HG03039 (cell line): ENCODE data around the gene IKZF1.

ENCODE experiments used
- ATAC-seq: cut with Tn5 transposase; IDR thresholded peaks from one replicate; pipeline ENCODE4 v1.9.1; 2021; ENCODE audit warnings: mild to moderate bottlenecking, moderate library complexity; ENCODE audit not compliant: unreplicated experiment

Gene IKZF1

DNA sequence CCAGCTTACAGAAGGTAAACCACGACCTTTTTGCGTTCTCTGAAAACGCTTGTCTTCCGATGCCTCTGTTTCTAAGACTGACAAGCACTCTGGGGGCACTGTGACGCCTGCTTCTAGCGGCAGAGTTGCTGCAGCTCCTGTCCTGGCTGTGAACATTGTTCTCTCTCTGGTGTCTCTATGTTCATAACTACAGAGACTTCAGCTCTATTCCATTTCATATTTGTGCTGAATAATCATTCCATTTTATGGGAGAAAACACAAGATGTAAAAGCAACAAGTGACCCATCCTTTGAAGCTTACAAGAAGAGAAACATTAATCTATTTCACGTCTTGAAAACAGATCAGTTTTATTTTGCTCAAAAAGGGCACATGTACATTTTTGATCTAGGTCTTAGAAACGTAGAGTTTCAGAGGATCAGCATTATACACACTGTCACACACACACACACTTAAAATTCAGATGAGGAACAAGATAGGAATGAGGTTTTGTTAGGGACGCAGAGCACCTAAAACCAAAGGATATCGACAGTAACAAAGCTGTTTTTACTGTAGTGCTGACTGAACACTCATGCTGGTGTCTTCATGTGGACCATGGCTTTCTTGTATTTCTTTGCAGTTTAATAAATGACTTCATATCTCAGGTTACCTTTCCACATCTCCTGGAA lies 3.0 kb downstream of the IKZF1 start:
- ATAC-seq: no peak

- no peak for ATAC-seq
Measured at GRCh38 chr7:50308203-50308531, 3.7 kb downstream of the IKZF1 start.

- no peak for ATAC-seq
Measured at GRCh38 chr7:50308532-50309385, 4.2 kb downstream of the IKZF1 start.

- no peak for ATAC-seq
Measured at GRCh38 chr7:50309721-50310120, 5.2 kb downstream of the IKZF1 start.

GRCh38 chr7:50310361-50310760 lies 5.8 kb downstream of the IKZF1 start:
- ATAC-seq: no peak

DNA sequence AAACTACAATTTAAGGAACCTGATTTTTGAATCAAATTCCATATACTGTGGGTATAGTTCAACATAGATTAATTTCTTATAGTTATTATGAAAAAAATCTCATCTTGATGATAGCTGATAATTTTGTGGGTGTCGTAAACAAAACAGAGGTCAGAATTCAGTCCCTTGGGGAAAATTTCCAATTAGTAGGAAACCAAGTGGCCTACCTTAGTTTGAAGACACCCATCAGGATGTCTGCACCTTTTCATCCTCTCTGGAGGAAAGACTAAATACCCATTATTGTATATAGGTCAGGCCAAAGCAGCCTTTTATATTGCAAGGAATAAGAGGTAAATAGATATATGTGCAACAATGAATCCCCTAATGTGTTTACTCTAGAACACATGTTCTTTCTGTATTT lies 6.4 kb downstream of the IKZF1 start:
- ATAC-seq: no peak

DNA sequence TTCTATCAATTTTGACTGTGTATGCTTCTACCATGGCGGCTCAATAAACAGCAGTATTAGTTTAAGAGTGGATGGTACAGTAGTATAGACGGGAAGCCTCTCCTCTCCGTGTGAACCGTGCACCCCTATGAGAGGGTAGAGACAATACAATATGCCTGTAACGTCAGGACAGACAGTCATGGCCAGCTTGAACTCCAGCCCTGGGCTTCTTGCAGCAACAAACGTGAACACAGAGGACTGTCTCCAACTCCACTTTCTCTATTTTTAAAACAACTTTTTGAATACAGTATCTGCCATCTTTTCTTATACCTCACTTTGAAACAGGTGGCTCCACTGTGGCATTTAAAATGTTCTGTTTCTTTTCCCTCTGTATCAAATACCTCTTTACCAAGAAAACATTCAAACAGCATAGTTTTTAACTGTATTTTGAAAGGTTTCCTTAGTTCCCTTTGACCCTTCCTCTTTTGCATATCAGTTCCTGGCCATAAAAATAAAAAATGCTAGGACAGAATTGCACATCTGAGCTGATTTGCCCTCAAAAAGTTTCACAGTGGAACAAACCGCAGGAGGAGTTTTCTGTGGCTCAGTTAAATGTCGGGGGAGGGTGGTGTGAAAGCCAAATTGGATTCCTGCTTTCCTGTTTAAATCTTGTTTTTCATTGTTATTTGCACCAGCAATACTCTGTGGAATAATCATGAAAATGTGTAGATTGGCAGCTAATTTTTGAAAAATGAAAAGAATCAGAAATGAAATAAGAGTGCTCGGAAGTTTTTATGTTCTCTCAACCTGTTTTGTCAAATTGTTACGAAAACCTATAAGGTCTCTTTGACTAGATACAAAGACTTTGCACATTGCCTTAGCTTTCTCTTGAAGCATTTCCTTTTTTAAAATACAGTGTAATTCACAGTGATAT lies 8.0 kb downstream of the IKZF1 start:
- ATAC-seq: no peak

DNA sequence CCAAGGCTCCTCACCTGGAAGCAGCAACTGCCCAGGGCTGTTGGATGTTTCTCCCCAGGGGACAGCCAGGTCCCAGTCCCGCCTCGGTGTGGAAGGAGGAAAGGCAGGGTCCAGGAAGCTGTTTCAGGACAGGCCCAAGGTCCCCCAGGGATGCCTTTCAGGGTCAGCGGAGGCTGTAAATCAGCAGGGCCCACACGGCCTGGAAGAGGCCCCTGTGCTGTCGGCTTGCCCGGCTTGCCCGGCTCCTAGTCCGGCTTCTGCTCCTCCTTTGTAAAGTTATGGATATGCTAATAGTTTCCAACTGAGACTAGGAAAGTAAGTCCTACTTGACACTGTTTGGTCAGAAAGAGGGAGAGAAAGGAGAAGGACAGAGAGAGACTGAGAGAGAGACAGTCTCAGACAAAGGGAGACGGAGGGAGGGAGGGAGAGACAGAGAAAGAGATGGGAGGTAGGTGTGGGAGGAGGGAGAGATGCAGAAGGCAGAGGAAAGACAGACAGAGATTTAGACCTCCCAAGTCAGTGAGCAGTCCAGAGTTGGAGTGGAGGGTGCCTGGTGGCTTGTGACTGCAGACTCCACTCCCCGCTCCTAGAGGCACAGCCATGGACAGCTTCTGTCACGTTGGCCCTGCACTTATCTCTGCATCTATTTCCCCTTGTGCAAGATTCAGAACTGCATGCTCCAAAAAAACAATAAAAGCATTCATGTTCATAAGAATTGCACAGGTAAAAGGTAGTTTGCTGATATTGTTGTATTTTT lies 10.5 kb downstream of the IKZF1 start:
- ATAC-seq: no peak

- no peak for ATAC-seq
Measured at GRCh38 chr7:50315739-50316671, 11.5 kb downstream of the IKZF1 start.

GRCh38 chr7:50317221-50317678 lies 12.7 kb downstream of the IKZF1 start:
- ATAC-seq: peak; percentile 55

DNA sequence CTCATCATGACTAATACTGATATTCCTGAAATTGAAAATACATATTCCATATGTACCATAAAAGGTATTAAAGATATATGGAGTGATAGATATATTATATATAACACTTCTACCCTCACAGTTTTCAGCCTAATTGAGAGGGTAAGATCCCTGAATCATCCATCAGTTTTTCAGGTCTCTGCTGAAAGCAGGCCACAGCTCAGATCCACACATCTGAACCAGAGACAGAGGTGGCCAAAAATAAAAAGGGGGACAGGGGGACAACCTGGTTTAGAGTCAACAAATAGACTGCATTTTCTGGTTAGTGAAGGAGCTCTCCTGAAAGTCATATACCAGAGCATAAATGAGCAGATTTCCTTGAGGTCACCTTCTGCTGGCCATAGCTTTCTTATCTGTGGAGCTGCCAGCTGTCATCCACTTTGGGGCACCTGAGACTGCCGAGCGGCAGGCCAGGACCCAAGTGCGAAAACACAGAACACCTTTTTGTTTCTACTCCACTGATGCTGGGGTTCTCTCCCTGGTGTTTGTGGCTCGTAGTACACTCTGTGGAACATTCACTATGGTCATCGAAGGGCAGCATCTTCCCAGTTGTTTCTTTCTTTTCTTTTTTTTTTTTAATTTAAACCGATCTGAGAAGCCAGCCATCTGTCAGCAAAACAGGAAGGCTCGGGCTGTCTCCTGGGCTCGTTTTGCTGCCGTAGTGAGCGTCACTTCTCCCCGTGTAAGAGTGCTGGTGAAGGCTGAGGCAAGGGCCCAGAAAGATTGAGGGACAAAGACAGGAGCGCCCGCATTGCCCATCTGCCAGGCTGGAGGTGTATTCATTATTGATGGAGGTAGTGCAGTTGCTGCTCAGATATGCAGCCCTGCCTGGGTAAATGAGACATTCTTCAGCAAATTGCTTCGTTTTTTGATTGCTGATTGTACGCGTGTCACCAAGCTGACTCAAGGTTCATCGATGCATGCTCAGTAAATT lies 13.5 kb downstream of the IKZF1 start:
- ATAC-seq: peak; percentile 1

DNA sequence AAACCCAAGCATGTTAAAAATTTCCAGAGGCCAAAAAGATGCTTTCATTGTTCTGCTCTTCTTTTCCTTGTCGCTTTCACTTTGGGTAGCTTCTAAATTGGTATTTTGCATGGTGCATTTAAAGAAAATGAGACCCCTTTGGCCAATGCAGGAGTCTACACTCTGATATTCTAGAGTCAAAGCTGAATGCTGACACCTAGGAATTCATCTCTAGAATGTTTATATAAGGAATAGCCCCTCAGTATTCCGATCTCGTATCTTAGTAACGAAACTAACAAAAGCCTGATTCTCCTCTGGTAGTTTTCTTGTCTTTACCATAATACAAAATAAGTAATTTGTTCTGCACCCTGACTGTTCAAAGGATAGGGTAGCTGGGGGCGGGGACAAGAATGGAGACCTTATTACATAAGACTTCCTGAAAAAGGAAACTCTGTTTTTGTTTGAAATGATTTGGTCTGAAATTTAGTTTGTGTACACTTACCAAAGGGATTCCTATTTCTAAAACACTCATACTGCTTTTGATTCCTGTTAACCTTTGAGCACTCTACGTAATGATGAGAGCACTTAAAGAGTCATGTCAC lies 17.1 kb downstream of the IKZF1 start:
- no peak for ATAC-seq

GRCh38 chr7:50324113-50324512 lies 19.6 kb downstream of the IKZF1 start:
- ATAC-seq: no peak

DNA sequence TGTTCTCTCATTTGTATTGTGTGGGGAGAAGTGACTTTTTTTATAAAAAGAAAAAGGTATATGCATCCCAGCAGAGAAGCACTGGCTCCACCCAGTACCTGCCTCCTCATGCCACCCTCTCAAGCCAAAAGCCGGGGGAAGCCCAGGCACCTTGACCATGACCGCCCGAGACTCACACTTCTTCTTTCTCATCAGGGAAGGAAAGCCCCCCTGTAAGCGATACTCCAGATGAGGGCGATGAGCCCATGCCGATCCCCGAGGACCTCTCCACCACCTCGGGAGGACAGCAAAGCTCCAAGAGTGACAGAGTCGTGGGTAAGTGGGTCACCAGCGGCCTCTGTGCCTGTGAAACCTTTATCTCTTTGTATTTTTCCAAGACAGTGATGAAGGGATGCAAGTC lies 22.9 kb downstream of the IKZF1 start:
- peak; percentile 39 for ATAC-seq

DNA sequence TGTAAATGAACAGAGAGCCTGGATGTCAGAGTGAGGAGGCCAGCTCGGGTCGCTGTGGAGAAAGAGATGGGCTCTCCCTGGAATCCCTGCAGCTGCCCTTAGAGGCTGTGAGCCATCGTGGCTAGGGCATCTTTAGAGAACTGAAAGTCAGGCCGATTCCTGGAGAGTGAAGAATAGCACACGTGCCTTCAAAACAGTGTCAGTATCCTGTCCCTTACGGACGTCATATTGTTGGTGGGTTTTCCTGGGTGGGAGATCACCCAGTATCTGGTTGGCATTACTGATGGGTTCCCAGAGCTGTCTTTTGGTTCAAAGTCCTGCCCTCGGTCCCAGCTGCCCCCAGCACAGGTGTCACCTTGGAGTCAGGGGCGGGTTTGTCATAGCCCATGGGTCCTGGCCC lies 25.3 kb downstream of the IKZF1 start:
- ATAC-seq: no peak

GRCh38 chr7:50330254-50330653 lies 25.7 kb downstream of the IKZF1 start:
- no peak for ATAC-seq

- ATAC-seq: no peak
Measured at GRCh38 chr7:50330696-50331095, 26.2 kb downstream of the IKZF1 start.

DNA sequence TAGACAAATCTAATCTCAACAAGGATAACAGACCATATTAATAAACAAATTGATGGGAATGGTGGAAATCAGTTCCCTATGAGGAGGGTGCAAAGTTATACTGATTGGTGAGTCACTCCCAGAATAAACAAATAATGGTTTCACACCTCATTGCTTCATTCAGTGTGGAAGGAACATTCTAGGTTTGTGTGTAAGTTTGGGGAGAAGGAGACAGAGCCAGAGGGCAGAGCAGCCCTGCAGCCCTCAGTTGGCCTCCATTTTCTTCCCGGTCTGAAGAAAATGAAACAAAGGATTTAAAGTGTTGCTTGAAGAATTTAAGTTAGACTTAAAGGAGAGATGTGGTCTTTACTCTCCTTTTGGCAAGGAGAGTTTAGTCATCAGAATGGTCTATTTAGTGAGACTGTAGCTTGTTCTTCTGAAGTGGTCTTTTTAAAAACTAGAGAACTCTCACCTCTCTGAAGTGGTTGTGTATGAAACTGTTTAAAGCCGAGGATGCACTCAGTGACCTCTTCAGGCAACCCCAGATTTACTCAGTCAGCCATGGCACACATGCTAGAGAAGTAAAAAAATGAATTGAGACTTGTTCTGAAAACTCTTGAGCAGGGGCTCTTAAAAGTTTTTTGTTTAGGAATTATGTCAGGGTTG lies 27.2 kb downstream of the IKZF1 start:
- ATAC-seq: peak; percentile 55
